ENCODE results near the gene ABHD8. TPM values are rescaled to one million over a fixed set of nuclear protein-coding genes. Genes with fewer than 3 reads are reported as not detected.
"Not testable (repeated sequence)": the region's sequence is repeated elsewhere in the genome, so short reads cannot be mapped to it uniquely, and the experiment has no call there.

The ABHD8 gene
- total RNA-seq, 1 donor: 4.9 TPM

DNA sequence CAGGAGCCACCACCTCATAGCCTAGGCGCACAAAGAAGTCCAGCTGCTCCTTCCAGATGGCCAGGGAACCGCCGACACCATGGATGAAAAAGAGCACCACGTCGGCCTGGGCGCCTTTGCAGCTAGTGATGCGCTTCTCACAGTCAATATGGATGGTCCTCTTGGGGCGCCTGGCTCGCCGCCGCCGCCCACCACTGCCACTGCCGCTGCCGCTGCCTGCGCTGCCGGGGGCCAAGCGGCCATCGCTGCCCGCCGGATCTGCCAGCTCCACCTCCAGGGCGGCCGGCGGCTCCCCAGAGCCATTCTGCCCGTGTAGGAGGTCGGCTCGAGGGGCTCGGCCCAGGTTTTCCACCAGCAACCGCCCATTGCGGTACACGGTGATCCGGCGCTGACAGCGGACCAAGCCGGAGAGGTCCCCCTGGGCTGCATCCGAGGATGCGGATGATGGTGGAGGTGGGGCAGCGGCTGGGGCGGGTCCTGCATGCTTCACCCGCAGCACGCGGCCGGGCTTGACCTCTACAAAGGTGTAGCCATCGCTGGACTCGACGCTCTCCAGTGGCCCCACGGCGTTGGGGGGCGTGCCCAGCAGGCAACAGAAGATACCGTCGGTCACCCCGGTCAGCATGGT, 2.1 kb downstream of the ABHD8 start:
- peaks cover 35% of the 10 kb centered on the region for H3K4me1 ChIP-seq (ENCODE audit: insufficient read depth, low read length)
- no peak overlapping the region for H3K4me3 ChIP-seq (ENCODE audit: low read length)
- no peaks in the 10 kb centered on the region for H3K9me3 ChIP-seq (ENCODE audit: low read depth, low read length)
- H3K27me3 ChIP-seq (ENCODE audit: insufficient read depth, low read length): no peaks in the 10 kb centered on the region

DNA sequence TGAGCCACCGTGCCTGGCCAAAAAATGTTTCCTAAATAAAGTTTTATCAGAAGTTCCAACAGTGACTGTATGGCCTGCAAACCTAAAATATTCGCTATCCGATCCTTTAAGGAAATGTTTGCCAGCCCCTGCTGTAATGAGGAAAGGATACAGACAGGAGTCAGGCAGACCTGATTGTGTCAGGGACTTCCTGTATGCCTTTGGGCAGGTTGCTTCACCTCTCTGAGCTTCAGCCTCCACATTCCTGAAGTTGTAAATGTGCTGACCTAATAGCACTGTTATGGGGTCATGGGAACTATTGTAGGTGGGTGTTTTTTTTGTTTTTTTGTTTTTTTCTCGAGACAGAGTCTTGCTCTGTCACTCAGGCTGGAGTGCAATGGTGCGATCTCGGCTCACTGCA, 6.2 kb downstream of the ABHD8 start:
- Histone ChIP-seq H3K4me1 (ENCODE audit: insufficient read depth, low read length) (peaks cover 10% of the 10 kb centered on the region), H3K4me3 (ENCODE audit: low read length) (no peak overlapping the region), H3K9me3 (ENCODE audit: low read depth, low read length) (no peaks in the 10 kb centered on the region), H3K27me3 (ENCODE audit: insufficient read depth, low read length) (no peaks in the 10 kb centered on the region)

DNA sequence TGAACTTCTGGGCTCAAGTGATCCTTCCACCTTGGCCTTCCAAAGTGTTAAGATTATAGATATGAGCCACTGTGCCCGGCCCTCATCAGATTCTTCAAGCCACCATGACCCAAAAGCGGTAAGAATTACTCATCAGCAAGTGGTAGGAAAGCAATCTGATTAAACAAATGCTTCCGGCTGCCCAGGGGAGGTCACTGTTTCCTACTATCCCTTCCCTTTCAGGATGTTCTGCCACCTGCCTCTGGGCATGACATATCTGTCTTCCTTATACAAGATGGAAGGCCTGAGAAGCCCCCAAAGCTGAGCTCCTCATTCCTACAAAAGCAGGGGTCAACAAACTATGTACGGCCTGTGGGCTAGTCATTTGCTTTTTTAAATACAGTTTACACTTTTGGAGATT, 7.0 kb downstream of the ABHD8 start:
- peaks cover 11% of the 10 kb centered on the region for H3K4me1 ChIP-seq (ENCODE audit: insufficient read depth, low read length)
- H3K9me3 ChIP-seq (ENCODE audit: low read depth, low read length): no peaks in the 10 kb centered on the region
- no peaks in the 10 kb centered on the region for H3K27me3 ChIP-seq (ENCODE audit: insufficient read depth, low read length)
- no peak overlapping the region for H3K4me3 ChIP-seq (ENCODE audit: low read length)

DNA sequence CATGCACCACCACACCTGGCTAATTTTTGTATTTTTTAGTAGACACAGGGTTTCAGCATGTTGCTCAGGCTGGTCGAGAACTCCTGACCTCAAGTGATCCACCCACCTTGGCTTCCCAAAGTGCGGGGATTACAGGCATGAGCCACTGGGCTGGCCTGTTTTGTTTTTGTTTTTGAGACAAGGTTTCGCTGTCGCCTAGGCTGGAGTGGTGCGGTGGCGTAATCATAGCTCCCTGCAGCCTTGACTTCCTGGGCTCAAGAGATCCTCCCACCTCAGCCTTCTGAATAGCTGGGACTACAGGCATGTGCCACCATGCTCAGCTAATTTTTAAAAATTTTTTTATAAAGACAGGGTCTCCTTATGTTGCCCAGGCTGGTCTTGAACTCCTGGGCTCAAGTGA, 7.7 kb downstream of the ABHD8 start:
- H3K4me3 ChIP-seq (ENCODE audit: low read length); H3K9me3 ChIP-seq (ENCODE audit: low read depth, low read length); H3K27me3 ChIP-seq (ENCODE audit: insufficient read depth, low read length): not testable (repeated sequence)
- H3K4me1 ChIP-seq (ENCODE audit: insufficient read depth, low read length): peaks cover 11% of the 10 kb centered on the region

DNA sequence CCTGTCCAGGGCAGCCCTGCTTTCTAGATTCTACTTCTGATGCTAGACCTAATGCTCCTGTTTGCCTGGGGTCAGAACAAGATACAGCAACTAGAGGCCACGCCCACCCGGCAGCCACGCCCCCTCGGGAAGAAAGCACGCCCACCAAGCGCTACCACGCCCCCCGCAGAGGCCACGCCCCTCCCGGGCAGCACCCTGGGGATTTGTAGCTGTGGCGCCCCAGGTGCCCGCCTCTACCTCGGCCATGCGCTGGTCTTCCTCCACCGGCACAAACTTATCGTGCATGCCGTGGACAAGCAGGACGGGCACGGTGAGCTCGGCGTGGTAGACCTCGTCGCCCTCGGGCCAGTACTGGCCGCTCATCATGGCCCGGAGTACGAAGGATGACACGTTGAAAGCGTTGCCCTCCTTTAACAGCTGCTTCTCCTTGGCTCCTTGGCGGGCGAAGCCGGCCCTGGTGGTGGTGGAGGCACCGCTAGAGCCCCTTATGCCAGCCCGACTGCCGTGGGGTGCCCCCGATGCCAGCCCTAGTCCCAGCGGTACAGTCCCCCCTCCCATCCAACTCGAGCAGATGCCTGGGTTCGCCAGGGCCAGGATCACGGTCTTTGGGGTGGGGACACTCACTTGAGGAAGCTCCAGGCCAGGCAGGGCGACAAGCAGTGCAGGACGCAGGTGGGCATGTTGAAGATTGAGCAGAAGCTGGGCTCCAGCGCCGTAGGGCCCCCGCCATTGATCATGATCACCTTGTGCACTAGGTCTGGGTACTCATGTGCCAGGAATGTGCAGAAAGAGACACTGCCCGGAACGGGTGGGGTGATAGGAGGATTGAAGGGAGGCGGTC, 9.0 kb downstream of the ABHD8 start:
- H3K4me1 ChIP-seq (ENCODE audit: insufficient read depth, low read length): peaks cover 11% of the 10 kb centered on the region
- no peaks in the 10 kb centered on the region for H3K9me3 ChIP-seq (ENCODE audit: low read depth, low read length)
- no peaks in the 10 kb centered on the region for H3K27me3 ChIP-seq (ENCODE audit: insufficient read depth, low read length)
- no peak overlapping the region for H3K4me3 ChIP-seq (ENCODE audit: low read length)

DNA sequence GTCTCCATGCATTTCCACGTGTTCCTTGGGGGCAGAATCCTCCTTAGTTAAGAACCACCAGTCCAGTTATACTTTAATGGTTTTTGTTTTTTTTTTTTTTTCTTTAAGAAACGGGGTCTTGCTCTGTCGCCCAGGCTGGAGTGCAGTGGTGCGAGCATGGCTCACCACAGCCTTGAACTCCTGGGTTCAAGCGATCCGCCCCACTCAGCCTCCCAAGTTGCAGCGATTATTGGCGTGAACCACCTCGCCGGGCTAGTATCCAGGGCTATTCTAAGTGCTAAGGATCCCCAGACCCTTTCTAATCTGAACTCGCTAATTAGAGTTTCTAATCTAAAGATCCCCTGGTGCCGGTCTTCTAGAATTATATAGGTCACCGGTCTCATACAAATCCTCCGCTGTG, 9.6 kb downstream of the ABHD8 start:
- Histone ChIP-seq H3K4me1 (ENCODE audit: insufficient read depth, low read length) (peaks cover 11% of the 10 kb centered on the region), H3K9me3 (ENCODE audit: low read depth, low read length) (no peaks in the 10 kb centered on the region), H3K4me3 (ENCODE audit: low read length) (no peak overlapping the region), H3K27me3 (ENCODE audit: insufficient read depth, low read length) (no peaks in the 10 kb centered on the region)

DNA sequence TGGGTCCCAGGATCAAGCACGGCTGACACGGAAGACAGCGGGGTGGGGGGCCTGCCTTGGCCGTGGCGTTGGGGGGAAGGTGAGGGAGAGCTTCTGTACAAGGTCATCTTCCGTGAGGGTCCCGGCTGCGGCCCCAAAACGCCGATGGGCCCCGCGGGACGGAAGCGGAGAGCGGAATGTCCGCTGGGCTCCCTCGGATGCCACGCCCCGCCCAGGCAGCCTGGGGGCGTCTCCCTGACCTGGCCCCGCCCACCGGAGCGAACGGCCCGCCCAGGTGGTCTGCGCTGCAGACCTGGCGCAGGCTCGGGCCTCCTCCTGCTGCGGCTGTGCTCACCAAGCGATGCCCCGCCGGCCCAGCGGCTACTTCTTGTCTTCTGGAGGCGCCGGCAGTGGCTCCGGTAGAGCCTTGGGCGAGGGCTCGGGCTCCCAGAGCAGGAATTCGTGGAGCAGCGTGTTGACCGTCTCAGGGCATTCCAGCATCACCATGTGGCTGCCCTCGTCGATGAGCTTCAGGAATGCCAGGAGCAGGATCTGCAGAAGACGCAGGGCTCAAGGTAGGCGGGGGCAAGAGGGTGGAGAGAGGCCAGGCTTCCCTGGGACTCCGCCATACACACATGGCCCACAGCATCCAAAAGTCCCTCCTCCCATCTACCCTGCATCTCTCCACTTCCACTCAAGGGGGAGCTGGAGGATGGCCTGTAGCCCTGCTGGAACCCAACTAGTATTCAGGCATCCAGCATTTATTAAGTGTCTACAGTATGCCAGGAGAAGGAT, 10.7 kb downstream of the ABHD8 start:
- Histone ChIP-seq H3K9me3 (ENCODE audit: low read depth, low read length) (no peaks in the 10 kb centered on the region), H3K4me1 (ENCODE audit: insufficient read depth, low read length) (peaks cover 11% of the 10 kb centered on the region), H3K27me3 (ENCODE audit: insufficient read depth, low read length) (no peaks in the 10 kb centered on the region), H3K4me3 (ENCODE audit: low read length) (peak overlapping the region; percentile 47)

DNA sequence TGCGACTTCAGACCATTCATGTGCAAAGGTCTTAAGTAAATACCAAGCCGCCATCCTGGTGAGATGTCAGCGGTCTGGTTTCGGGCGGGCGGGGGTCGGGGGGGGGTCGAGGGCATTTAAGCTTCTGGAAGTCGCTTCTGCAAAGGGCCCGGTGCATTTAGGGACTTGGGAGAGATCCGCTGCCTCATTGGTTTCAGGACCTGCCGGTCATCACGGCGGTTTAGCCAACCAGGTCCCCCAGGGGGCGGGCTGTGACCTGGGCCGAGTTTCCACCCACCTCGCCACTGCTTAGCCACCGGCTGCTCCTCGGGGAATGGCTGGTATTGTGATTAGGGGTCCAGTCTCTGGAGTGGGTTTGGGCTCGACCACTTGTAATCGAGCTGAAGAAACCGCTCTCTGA, 13.7 kb downstream of the ABHD8 start:
- H3K4me3 ChIP-seq (ENCODE audit: low read length): no peak overlapping the region
- no peaks in the 10 kb centered on the region for H3K27me3 ChIP-seq (ENCODE audit: insufficient read depth, low read length)
- H3K9me3 ChIP-seq (ENCODE audit: low read depth, low read length): no peaks in the 10 kb centered on the region
- H3K4me1 ChIP-seq (ENCODE audit: insufficient read depth, low read length): peaks cover 11% of the 10 kb centered on the region

DNA sequence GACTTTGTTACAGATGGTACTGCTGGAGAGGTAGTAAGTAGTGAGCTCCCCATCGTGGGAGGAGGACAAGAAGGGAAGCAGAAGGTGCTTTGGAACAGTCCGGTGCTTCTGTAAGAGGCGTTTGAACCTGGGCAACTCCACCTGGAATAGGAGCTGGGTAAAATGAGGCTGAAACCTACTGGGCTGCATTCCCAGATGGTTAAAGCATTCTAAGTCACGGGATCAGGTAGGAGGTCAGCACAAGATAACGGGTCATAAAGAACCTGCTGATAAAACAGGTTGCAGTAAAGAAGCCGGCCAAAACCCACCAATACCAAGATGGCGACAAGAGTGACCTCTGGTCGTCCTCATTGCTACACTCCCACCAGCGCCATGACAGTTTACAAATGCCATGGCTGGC, 16.5 kb downstream of the ABHD8 start:
- H3K4me1 ChIP-seq (ENCODE audit: insufficient read depth, low read length): peaks cover 13% of the 10 kb centered on the region
- H3K4me3 ChIP-seq (ENCODE audit: low read length): no peak overlapping the region
- H3K9me3 ChIP-seq (ENCODE audit: low read depth, low read length): no peaks in the 10 kb centered on the region
- H3K27me3 ChIP-seq (ENCODE audit: insufficient read depth, low read length): no peaks in the 10 kb centered on the region

DNA sequence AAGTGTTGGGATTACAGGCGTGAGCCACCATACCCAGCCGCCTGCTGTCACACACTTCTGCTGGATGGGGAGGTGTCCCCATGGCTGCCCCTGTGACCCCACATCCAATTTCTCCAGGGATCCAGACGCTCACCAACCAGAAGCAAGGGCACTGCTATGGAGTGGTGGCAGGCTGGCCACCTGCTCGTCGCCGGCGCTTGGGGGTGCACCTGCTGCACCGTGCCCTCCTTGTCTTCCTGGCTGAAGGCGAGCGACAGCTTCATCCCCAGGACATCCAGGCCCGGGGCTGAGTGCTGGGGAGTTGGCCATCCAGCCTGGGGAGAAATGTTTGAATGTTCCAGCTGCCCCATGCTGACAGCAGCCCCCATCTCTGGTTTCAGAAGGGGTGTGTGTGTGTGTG, 17.0 kb downstream of the ABHD8 start:
- no peaks in the 10 kb centered on the region for H3K9me3 ChIP-seq (ENCODE audit: low read depth, low read length)
- H3K4me3 ChIP-seq (ENCODE audit: low read length): no peak overlapping the region
- peaks cover 18% of the 10 kb centered on the region for H3K4me1 ChIP-seq (ENCODE audit: insufficient read depth, low read length)
- H3K27me3 ChIP-seq (ENCODE audit: insufficient read depth, low read length): no peaks in the 10 kb centered on the region

DNA sequence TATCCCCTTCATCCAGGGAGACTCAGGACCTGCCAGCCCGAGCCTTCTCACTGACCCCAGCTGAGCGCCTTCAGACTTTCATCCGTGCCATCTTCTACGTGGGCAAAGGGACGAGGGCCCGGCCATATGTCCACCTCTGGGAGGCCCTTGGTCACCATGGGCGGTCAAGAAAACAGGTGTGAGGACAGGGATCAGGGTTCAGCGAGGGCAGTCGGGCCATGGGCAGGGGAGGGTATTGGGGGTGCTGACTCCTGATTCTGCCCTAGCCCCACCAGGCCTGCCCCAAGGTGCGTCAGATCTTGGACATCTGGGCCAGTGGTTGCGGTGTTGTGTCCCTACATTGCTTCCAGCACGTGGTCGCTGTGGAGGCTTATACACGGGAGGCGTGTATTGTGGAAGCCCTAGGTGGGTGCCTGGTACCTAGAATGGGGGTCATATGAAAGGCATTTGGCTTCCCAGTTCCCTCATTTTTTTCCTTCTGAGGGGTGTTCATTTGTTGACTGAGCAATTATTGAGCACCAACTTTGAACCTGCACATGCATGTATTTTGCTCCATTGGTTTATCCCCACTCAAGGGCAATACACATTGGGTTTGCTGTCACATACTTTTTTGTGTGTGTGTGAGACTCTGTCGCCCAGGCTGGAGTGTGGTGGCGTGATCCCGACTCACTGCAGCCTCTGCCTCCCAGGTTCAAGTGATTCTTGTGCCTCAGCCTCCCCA, 17.6 kb downstream of the ABHD8 start:
- H3K4me1 ChIP-seq (ENCODE audit: insufficient read depth, low read length): peaks cover 23% of the 10 kb centered on the region
- H3K27me3 ChIP-seq (ENCODE audit: insufficient read depth, low read length): no peaks in the 10 kb centered on the region
- H3K4me3 ChIP-seq (ENCODE audit: low read length): no peak overlapping the region
- no peaks in the 10 kb centered on the region for H3K9me3 ChIP-seq (ENCODE audit: low read depth, low read length)

DNA sequence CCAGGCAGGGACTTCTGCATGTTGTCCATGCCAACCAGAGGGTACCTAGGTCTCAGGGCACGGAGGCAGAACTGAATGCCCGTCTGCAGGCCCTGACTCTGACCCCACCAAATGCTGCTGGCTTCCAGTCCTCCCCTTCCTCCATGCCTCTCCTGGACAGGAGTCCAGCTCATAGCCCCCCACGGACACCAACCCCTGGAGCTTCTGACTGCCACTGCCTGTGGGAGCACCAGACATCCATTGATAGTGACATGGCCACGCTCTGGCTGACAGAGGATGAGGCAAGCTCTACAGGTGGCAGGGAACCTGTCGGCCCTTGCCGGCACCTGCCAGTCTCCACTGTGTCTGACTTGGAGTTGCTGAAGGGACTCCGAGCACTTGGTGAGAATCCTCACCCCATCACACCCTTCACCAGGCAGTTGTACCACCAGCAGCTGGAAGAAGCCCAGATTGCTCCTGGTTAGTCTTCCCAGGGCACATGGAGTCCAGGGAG, 19.7 kb downstream of the ABHD8 start:
- Histone ChIP-seq H3K27me3 (ENCODE audit: insufficient read depth, low read length) (no peaks in the 10 kb centered on the region), H3K4me1 (ENCODE audit: insufficient read depth, low read length) (peaks cover 23% of the 10 kb centered on the region), H3K9me3 (ENCODE audit: low read depth, low read length) (no peaks in the 10 kb centered on the region), H3K4me3 (ENCODE audit: low read length) (no peak overlapping the region)

DNA sequence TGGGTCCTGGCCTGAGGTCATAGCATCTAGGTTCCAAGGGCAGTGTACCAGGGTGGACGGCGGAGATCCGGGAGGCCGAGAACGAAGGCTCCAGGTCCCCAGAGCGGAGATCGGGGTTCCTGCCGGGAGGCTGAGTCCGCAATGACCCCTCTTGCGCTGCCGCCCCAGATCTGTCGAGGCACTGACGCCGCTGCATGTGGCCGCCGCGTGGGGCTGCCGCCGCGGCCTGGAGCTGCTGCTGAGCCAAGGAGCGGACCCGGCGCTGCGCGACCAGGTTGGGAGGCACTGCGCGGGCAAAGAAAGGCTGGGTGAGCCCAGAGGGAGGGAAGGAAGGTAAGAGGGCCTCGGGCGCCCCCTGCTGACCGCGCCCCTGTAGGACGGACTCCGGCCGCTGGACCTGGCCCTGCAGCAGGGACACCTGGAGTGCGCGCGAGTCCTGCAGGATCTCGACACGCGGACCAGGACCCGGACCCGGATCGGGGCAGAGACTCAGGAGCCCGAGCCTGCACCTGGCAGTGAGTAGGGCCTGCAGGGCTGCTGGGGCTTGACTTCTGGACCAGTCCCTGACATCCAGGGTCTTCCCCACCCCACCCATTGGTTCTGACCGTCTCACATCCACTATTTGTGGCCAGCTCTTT, 20.6 kb downstream of the ABHD8 start:
- Histone ChIP-seq H3K4me3 (ENCODE audit: low read length) (peak overlapping the region; percentile 44), H3K9me3 (ENCODE audit: low read depth, low read length) (no peaks in the 10 kb centered on the region), H3K4me1 (ENCODE audit: insufficient read depth, low read length) (peaks cover 23% of the 10 kb centered on the region), H3K27me3 (ENCODE audit: insufficient read depth, low read length) (no peaks in the 10 kb centered on the region)
